H9 (cell line): ENCODE results near the gene CENPL. TPM values are rescaled to one million over a fixed set of nuclear protein-coding genes. Genes with fewer than 3 reads are reported as not detected.

ENCODE experiments used
- DNase-seq: peaks from one replicate; pipeline ENCODE4 v3.0.0-alpha.2; 2017
- H2AFZ ChIP-seq: one replicate; pipeline ENCODE4 v1.6.1; 2013; ENCODE audit warnings: mild to moderate bottlenecking, low read length, control low read depth, moderate library complexity
- H2AK5ac ChIP-seq: 2 replicates; pipeline ENCODE4 v1.6.1; 2013; ENCODE audit warnings: low read length, control low read depth, mixed read lengths; ENCODE audit not compliant: insufficient read length
- H2BK120ac ChIP-seq: one replicate; pipeline ENCODE4 v1.6.1; 2013; ENCODE audit warnings: low read depth, mild to moderate bottlenecking, low read length, control low read depth, inconsistent platforms; ENCODE audit not compliant: poor library complexity, severe bottlenecking
- H2BK12ac ChIP-seq: 2 replicates; pipeline ENCODE4 v1.6.1; 2013; ENCODE audit warnings: low read length, control low read depth, mixed read lengths, low read depth; ENCODE audit not compliant: insufficient read length
- H2BK15ac ChIP-seq: 2 replicates; pipeline ENCODE4 v1.6.1; 2013; ENCODE audit warnings: low read depth, low read length, control low read depth
- H2BK20ac ChIP-seq: one replicate; pipeline ENCODE4 v1.6.1; 2013; ENCODE audit warnings: low read depth, mild to moderate bottlenecking, low read length, control low read depth, inconsistent platforms; ENCODE audit not compliant: poor library complexity, severe bottlenecking
- H2BK5ac ChIP-seq: 2 replicates; pipeline ENCODE4 v1.6.1; 2013; ENCODE audit warnings: low read length, control low read depth, mixed read lengths; ENCODE audit not compliant: insufficient read length
- H3K14ac ChIP-seq: 2 replicates; pipeline ENCODE4 v1.6.1; 2013; ENCODE audit warnings: low read length, control low read depth; ENCODE audit not compliant: insufficient read depth
- H3K18ac ChIP-seq: 2 replicates; pipeline ENCODE4 v1.6.1; 2013; ENCODE audit warnings: low read depth, mild to moderate bottlenecking, mixed read lengths, low read length, control low read depth; ENCODE audit not compliant: insufficient read length
- H3K23ac ChIP-seq: 2 replicates; pipeline ENCODE4 v1.6.1; 2013; ENCODE audit warnings: low read length, control low read depth, mixed read lengths, low read depth; ENCODE audit not compliant: insufficient read length
- H3K23me2 ChIP-seq: 2 replicates; pipeline ENCODE4 v1.6.1; 2013; ENCODE audit warnings: low read depth, mild to moderate bottlenecking, mixed read lengths, low read length, control low read depth; ENCODE audit not compliant: insufficient read length, poor library complexity, severe bottlenecking
- H3K27ac ChIP-seq: 2 replicates; pipeline ENCODE4 v1.5.1; 2013; ENCODE audit warnings: low read length, control low read depth, mixed read lengths, low read depth; ENCODE audit not compliant: insufficient read length
- H3K27me3 ChIP-seq: 2 replicates; pipeline ENCODE4 v1.6.1; 2013; ENCODE audit warnings: low read length, control low read depth, inconsistent platforms; ENCODE audit not compliant: insufficient read depth
- H3K4ac ChIP-seq: 2 replicates; pipeline ENCODE4 v1.6.1; 2013; ENCODE audit warnings: low read depth, mild to moderate bottlenecking, control low read depth, inconsistent platforms, low read length, moderate library complexity
- H3K4me1 ChIP-seq: 2 replicates; pipeline ENCODE4 v1.6.1; 2013; ENCODE audit warnings: low read length, control low read depth, inconsistent platforms; ENCODE audit not compliant: insufficient read depth
- H3K4me2 ChIP-seq: 2 replicates; pipeline ENCODE4 v1.6.1; 2013; ENCODE audit warnings: low read length, control low read depth, mixed read lengths; ENCODE audit not compliant: insufficient read length, insufficient read depth
- H3K56ac ChIP-seq: 2 replicates; pipeline ENCODE4 v1.6.1; 2013; ENCODE audit warnings: low read depth, mild to moderate bottlenecking, mixed read lengths, low read length, control low read depth; ENCODE audit not compliant: insufficient read length
- H3K79me1 ChIP-seq: 2 replicates; pipeline ENCODE4 v1.6.1; 2013; ENCODE audit warnings: low read depth, mild to moderate bottlenecking, moderate library complexity, low read length, control low read depth, inconsistent platforms; ENCODE audit not compliant: insufficient read depth, poor library complexity, severe bottlenecking
- H3K79me2 ChIP-seq: 2 replicates; pipeline ENCODE4 v1.6.1; 2013; ENCODE audit warnings: low read length, control low read depth, inconsistent platforms; ENCODE audit not compliant: insufficient read depth
- H3K9ac ChIP-seq: 2 replicates; pipeline ENCODE4 v1.6.1; 2013; ENCODE audit warnings: low read length, control low read depth, mixed read lengths; ENCODE audit not compliant: insufficient read length; ENCODE audit errors: extremely low read depth
- H3K9me3 ChIP-seq: one replicate; pipeline ENCODE4 v1.6.1; 2013; ENCODE audit warnings: low read depth, low read length, inconsistent platforms; ENCODE audit not compliant: control insufficient read depth
- H3T11ph ChIP-seq: one replicate; pipeline ENCODE4 v1.6.1; 2013; ENCODE audit warnings: mild to moderate bottlenecking, low read length, control low read depth, inconsistent platforms
- H4K20me1 ChIP-seq: one replicate; pipeline ENCODE4 v1.6.1; 2013; ENCODE audit not compliant: control insufficient read depth, insufficient read length, insufficient read depth
- H4K5ac ChIP-seq: 2 replicates; pipeline ENCODE4 v1.6.1; 2013; ENCODE audit warnings: low read depth, mild to moderate bottlenecking, mixed read lengths, low read length, control low read depth; ENCODE audit not compliant: insufficient read length
- H4K8ac ChIP-seq: replicated peaks from 2 replicates; pipeline ENCODE4 v1.6.1; 2013; ENCODE audit warnings: low read length, control low read depth, mixed read lengths, low read depth; ENCODE audit not compliant: insufficient read length
- H4K91ac ChIP-seq: 2 replicates; pipeline ENCODE4 v1.6.1; 2013; ENCODE audit warnings: low read depth, mild to moderate bottlenecking, moderate library complexity, mixed read lengths, low read length, control low read depth; ENCODE audit not compliant: insufficient read length
- H3K27ac Mint-ChIP-seq, 3 experiments: 2 replicates in 2 of 3; 3 replicates in 1 of 3; pipeline ENCODE4 v1.8.0; 2020 to 2021; ENCODE audit warnings: mixed read lengths in 3 of 3, mild to moderate bottlenecking in 1 of 3, moderate library complexity in 1 of 3
- H3K27me3 Mint-ChIP-seq: 2 replicates; pipeline ENCODE4 v1.8.0; 2021; ENCODE audit warnings: low read depth, mild to moderate bottlenecking, moderate library complexity, mixed read lengths
- H3K36me3 Mint-ChIP-seq, 3 experiments: 2 replicates in 2 of 3; 3 replicates in 1 of 3; pipeline ENCODE4 v1.8.0; 2020 to 2021; ENCODE audit warnings: low read depth in 3 of 3, mixed read lengths in 3 of 3; ENCODE audit not compliant: insufficient read depth in 1 of 3
- H3K4me1 Mint-ChIP-seq, 2 experiments: 2 replicates each; pipeline ENCODE4 v1.8.0; 2020; ENCODE audit warnings: mixed read lengths in 2 of 2
- H3K4me3 Mint-ChIP-seq, 2 experiments: 2 replicates in 1 of 2; 3 replicates in 1 of 2; pipeline ENCODE4 v1.8.0; 2020 to 2021; ENCODE audit warnings: mild to moderate bottlenecking in 2 of 2, mixed read lengths in 2 of 2, moderate library complexity in 1 of 2
- H3K9me3 Mint-ChIP-seq, 2 experiments: 2 replicates in 1 of 2; 3 replicates in 1 of 2; pipeline ENCODE4 v1.8.0; 2020; ENCODE audit warnings: mild to moderate bottlenecking in 2 of 2, mixed read lengths in 2 of 2, moderate library complexity in 1 of 2
- WGBS: extraction: QIAGEN DNeasy Blood & Tissue Kit; methylation state at CpG from one replicate; pipeline ENCODE4 v1.1.7; 2013; ENCODE audit warnings: missing lambda C conversion rate, low lambda C conversion rate, mixed read lengths; ENCODE audit not compliant: insufficient read length; ENCODE audit errors: extremely low coverage; 5-methylcytosine and 5-hydroxymethylcytosine counted together
- total RNA-seq: library from RNA; stranded (reverse); gene quantifications from 2 replicates; pipeline ENCODE4 v1.2.1, GENCODE V29; 2021
- TF ChIP-seq, protein P1 (sequence below): fragments of 200-600 bp; sonication (generic); conservative IDR thresholded peaks from 3 replicates; pipeline ENCODE4 v1.8.0; 2021; ENCODE audit warnings: antibody characterized with exemption, mild to moderate bottlenecking

Gene CENPL
- total RNA-seq, 1 experiment from 2014 or later, result 14.4 TPM

GRCh38 chr1:173758110-173758509, 66.6 kb downstream of the CENPL start:
- H3K36me3 Mint-ChIP-seq, result peaks cover 40 to 72% (median 54%) of the 10 kb centered on the region in 3 experiments
- H2BK15ac ChIP-seq, result no peak overlapping the region
- H3K27me3 Mint-ChIP-seq, result no peaks in the 10 kb centered on the region
- H2BK5ac ChIP-seq, result no peak overlapping the region
- H3K9me3 Mint-ChIP-seq, result peaks cover 4 to 10% of the 10 kb centered on the region in 2 experiments; a peak in 4 of 5 replicates
- H3K4me1 ChIP-seq, result no peaks in the 10 kb centered on the region
- no peak overlapping the region for H4K5ac ChIP-seq
- no peaks in the 10 kb centered on the region for H3K23me2 ChIP-seq
- no peak overlapping the region for H2AFZ ChIP-seq
- H4K8ac ChIP-seq, result no peak overlapping the region
- H3K4ac ChIP-seq, result no peak overlapping the region
- H4K20me1 ChIP-seq, result no peaks in the 10 kb centered on the region
- H2AK5ac ChIP-seq, result no peak overlapping the region
- no peaks in the 10 kb centered on the region for H3K79me2 ChIP-seq
- TF ChIP-seq, protein P1, sequence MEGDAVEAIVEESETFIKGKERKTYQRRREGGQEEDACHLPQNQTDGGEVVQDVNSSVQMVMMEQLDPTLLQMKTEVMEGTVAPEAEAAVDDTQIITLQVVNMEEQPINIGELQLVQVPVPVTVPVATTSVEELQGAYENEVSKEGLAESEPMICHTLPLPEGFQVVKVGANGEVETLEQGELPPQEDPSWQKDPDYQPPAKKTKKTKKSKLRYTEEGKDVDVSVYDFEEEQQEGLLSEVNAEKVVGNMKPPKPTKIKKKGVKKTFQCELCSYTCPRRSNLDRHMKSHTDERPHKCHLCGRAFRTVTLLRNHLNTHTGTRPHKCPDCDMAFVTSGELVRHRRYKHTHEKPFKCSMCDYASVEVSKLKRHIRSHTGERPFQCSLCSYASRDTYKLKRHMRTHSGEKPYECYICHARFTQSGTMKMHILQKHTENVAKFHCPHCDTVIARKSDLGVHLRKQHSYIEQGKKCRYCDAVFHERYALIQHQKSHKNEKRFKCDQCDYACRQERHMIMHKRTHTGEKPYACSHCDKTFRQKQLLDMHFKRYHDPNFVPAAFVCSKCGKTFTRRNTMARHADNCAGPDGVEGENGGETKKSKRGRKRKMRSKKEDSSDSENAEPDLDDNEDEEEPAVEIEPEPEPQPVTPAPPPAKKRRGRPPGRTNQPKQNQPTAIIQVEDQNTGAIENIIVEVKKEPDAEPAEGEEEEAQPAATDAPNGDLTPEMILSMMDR, result no peak
- no peak overlapping the region for H3K27ac ChIP-seq
- no peak overlapping the region for H2BK120ac ChIP-seq
- no peak overlapping the region for H3K4me2 ChIP-seq
- no peak overlapping the region for H3K56ac ChIP-seq
- H3K14ac ChIP-seq, result no peak overlapping the region
- H3T11ph ChIP-seq, result no peak overlapping the region
- no peak overlapping the region for H3K18ac ChIP-seq
- no peak overlapping the region for H3K4me3 Mint-ChIP-seq
- DNase-seq, result no peak
- H3K4me1 Mint-ChIP-seq, result no peaks in the 10 kb centered on the region; a peak in 2 of 4 replicates
- no peak overlapping the region for H3K9ac ChIP-seq
- H4K91ac ChIP-seq, result no peak overlapping the region
- no CpG with 5 or more reads among the region's 7 CpGs for WGBS
- peak overlapping the region; percentile 58 to 91 (median 84); a peak in 3 of 7 replicates for H3K27ac Mint-ChIP-seq
- H2BK20ac ChIP-seq, result no peak overlapping the region
- no peaks in the 10 kb centered on the region for H3K79me1 ChIP-seq
- no peak overlapping the region for H3K23ac ChIP-seq
- H3K27me3 ChIP-seq, result no peaks in the 10 kb centered on the region
- H2BK12ac ChIP-seq, result no peak overlapping the region
- no peaks in the 10 kb centered on the region for H3K9me3 ChIP-seq
